GM23248 (cell line): ENCODE measurements around the gene AFDN. TPM values are rescaled to one million over a fixed set of nuclear protein-coding genes. Genes with fewer than 3 reads are reported as not detected.
A peak's percentile ranks its signal among the peaks of the same experiment; 100 is the strongest.

ENCODE experiments used
- DNase-seq: peaks from one replicate; pipeline ENCODE4 v3.0.0-alpha.2; 2015
- H2AFZ ChIP-seq: fragments of 200-600 bp; sonication (generic); 2 replicates; pipeline ENCODE4 v1.6.1; 2016; ENCODE audit warnings: antibody characterized with exemption
- H3F3A ChIP-seq: fragments of 200-600 bp; sonication (generic); 2 replicates; pipeline ENCODE4 v1.6.1; 2016; ENCODE audit warnings: mild to moderate bottlenecking, antibody characterized with exemption, mixed run types; ENCODE audit not compliant: insufficient read depth
- H3K27ac ChIP-seq: fragments of 200-600 bp; sonication (generic); 2 replicates; pipeline ENCODE4 v1.5.1; 2016; ENCODE audit warnings: mild to moderate bottlenecking
- H3K27me3 ChIP-seq: fragments of 200-600 bp; sonication (generic); replicated peaks from 2 replicates; pipeline ENCODE4 v1.6.1; 2016; ENCODE audit warnings: mild to moderate bottlenecking; ENCODE audit not compliant: insufficient read depth
- H3K36me3 ChIP-seq: fragments of 200-600 bp; sonication (generic); 2 replicates; pipeline ENCODE4 v1.6.1; 2016; ENCODE audit warnings: low read depth, mild to moderate bottlenecking
- H3K4me1 ChIP-seq: fragments of 200-600 bp; sonication (generic); 2 replicates; pipeline ENCODE4 v1.6.1; 2016; ENCODE audit warnings: mild to moderate bottlenecking; ENCODE audit not compliant: insufficient read depth
- H3K4me2 ChIP-seq: fragments of 200-600 bp; sonication (generic); one replicate; pipeline ENCODE4 v1.6.1; 2016; ENCODE audit warnings: mild to moderate bottlenecking; ENCODE audit not compliant: unreplicated experiment
- H3K4me3 ChIP-seq: fragments of 200-600 bp; sonication (generic); 2 replicates; pipeline ENCODE4 v1.5.1; 2016; ENCODE audit warnings: mild to moderate bottlenecking
- H3K79me2 ChIP-seq: fragments of 200-600 bp; sonication (generic); 2 replicates; pipeline ENCODE4 v1.6.1; 2016; ENCODE audit warnings: mild to moderate bottlenecking; ENCODE audit not compliant: insufficient read depth
- H3K9ac ChIP-seq: fragments of 200-600 bp; sonication (generic); 2 replicates; pipeline ENCODE4 v1.6.1; 2016; ENCODE audit warnings: mild to moderate bottlenecking
- H3K9me2 ChIP-seq: fragments of 200-600 bp; sonication (generic); 2 replicates; pipeline ENCODE4 v1.6.1; 2016; ENCODE audit warnings: mixed run types, mild to moderate bottlenecking, moderate library complexity; ENCODE audit not compliant: insufficient read depth
- H3K9me3 ChIP-seq: fragments of 200-600 bp; sonication (generic); one replicate; pipeline ENCODE4 v1.6.1; 2017; ENCODE audit warnings: low read depth
- H4K20me1 ChIP-seq: fragments of 200-600 bp; sonication (generic); 2 replicates; pipeline ENCODE4 v1.6.0; 2016; ENCODE audit not compliant: insufficient read depth
- EZH2 ChIP-seq: fragments of 200-600 bp; sonication (generic); IDR thresholded peaks from 2 replicates; pipeline ENCODE4 v1.6.1; 2018; ENCODE audit warnings: antibody characterized with exemption, mild to moderate bottlenecking; ENCODE audit not compliant: insufficient read depth, poor library complexity, severe bottlenecking
- EZH2phosphoT487 ChIP-seq: fragments of 200-600 bp; sonication (generic); IDR thresholded peaks from 2 replicates; pipeline ENCODE4 v1.6.1; 2018; ENCODE audit warnings: antibody characterized with exemption, moderate library complexity, mild to moderate bottlenecking, low read depth; ENCODE audit not compliant: insufficient read depth
- WGBS, 2 experiments: methylation state at CpG; one replicate each; pipeline ENCODE4 v1.1.6; 2015 to 2017; ENCODE audit warnings: low lambda C conversion rate in 2 of 2, low coverage in 1 of 2; ENCODE audit errors: missing lambda C conversion rate in 2 of 2; 5-methylcytosine and 5-hydroxymethylcytosine counted together
- in situ Hi-C: fragments of 300-500 bp; cut with MboI; formaldehyde crosslinking; loops from 2 replicates; pipeline ENCODE4 v1.15.0; 2020
- polyA plus RNA-seq: library from polyadenylated mRNA; unstranded; fragments of >200 nt; fragmentation: Nextera tagmentation; extraction: Ambion mirVana; gene quantifications from 2 replicates; pipeline ENCODE4 v1.2.1, GENCODE V29; 2016
- total RNA-seq: library from RNA; depleted of rRNA; stranded (reverse); fragments of >200 nt; shearing (Covaris generic); gene quantifications from 2 replicates; pipeline ENCODE4 v1.2.3, GENCODE V29; 2014

The AFDN gene
- total and polyA plus RNA-seq, 2 experiments from 2014 or later: 4.5 to 13.8 TPM

GRCh38 chr6:167833396-167833763 is 6.7 kb downstream of the AFDN start:
- Histone ChIP-seq H4K20me1 (peaks cover 10% of the 10 kb centered on the region; the same call in 1 of the 2 replicates), H2AFZ (no peak overlapping the region), H3K9me2 (no peaks in the 10 kb centered on the region), H3K4me2 (no peak overlapping the region), H3K4me1 (no peaks in the 10 kb centered on the region), H3K4me3 (no peak overlapping the region), H3K27ac (no peak overlapping the region), H3K79me2 (peaks cover 95% of the 10 kb centered on the region), H3K9ac (no peak overlapping the region), H3F3A (0 out of 2 replicates have a peak, but pooled peaks cover 6% of the 10 kb centered on the region), H3K36me3 (no peaks in the 10 kb centered on the region), H3K27me3 (no peaks in the 10 kb centered on the region), H3K9me3 (no peaks in the 10 kb centered on the region)
- DNase-seq: no peak
- TF ChIP-seq EZH2 (no peak), EZH2phosphoT487 (no peak)
- in situ Hi-C loops: no loop called here
- WGBS, 2 experiments: 72 to 78% methylated on average over 2 of the region's 2 CpGs

GRCh38 chr6:167835260-167835659 is 8.5 kb downstream of the AFDN start:
- Histone ChIP-seq H2AFZ (no peak overlapping the region), H3K4me3 (no peak overlapping the region), H3K27ac (no peak overlapping the region), H3K36me3 (no peaks in the 10 kb centered on the region), H3K79me2 (peaks cover 95% of the 10 kb centered on the region), H3K9me2 (no peaks in the 10 kb centered on the region), H3K4me2 (no peak overlapping the region), H3K9ac (no peak overlapping the region), H3F3A (no peaks in the 10 kb centered on the region), H3K9me3 (no peaks in the 10 kb centered on the region), H4K20me1 (no peaks in the 10 kb centered on the region), H3K27me3 (no peaks in the 10 kb centered on the region), H3K4me1 (no peaks in the 10 kb centered on the region)
- in situ Hi-C loops: no loop called here
- DNase-seq: no peak
- TF ChIP-seq EZH2: no peak
- no peak for TF ChIP-seq EZH2phosphoT487
- 91 to 96% methylated on average over 3 of the region's 3 CpGs for WGBS, 2 experiments

DNA sequence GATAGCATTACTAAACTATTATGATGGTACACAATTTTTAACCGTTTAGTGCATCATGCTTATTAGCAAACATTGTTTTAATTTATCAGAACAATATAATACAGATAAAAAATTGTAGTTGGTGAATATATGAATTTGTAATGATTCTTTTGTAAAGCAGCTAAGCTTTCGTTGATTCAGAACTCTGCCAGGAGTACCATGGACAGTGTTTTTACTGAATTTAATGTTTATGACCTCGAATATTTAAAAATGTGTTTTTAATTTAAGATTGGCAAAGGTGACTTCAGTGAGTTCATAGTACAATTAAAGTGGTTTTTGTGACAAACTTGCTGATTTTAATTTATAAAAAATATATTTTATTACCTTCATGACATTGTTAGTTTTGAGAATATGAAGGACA is 10.0 kb downstream of the AFDN start:
- Histone ChIP-seq H3K9ac (no peak overlapping the region), H4K20me1 (no peaks in the 10 kb centered on the region; the same call in 1 of the 2 replicates)

DNA sequence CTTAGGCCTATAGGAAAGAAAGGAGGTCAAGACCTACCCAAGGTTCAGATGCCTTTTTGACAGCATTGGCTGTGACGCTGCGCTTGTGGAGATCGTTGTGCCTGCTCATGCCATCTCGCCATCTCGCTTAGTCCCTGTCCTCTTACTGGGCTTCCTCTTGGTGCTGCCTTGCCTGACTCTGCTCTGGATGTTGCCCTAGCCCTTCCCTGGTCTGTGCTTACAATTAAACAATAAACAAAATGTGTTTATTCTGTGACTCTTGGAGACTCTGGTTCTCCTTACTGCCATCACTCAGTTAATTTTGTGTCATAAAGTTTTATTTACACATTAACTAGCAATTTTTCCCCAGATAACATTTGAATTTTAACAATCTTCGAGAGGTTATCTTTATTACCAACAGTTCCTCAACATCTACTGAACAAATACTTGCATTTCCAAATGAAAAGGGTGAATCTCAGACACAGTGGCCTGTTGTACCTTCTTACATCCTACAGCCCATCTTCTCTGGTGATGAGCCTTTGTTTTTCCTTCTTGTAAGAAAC is 11.6 kb downstream of the AFDN start:
- H3F3A ChIP-seq: no peaks in the 10 kb centered on the region
- no peak for TF ChIP-seq EZH2phosphoT487
- TF ChIP-seq EZH2: no peak
- no peak overlapping the region for H3K4me3 ChIP-seq
- peaks cover 94% of the 10 kb centered on the region for H3K79me2 ChIP-seq
- DNase-seq: no peak
- H4K20me1 ChIP-seq: no peaks in the 10 kb centered on the region; the same call in 1 of the 2 replicates
- no peaks in the 10 kb centered on the region for H3K9me3 ChIP-seq
- H3K4me2 ChIP-seq: no peak overlapping the region
- no peak overlapping the region for H3K27ac ChIP-seq
- 97 to 98% methylated on average over 6 of the region's 6 CpGs for WGBS, 2 experiments
- in situ Hi-C loops: no loop called here
- no peak overlapping the region for H2AFZ ChIP-seq
- no peaks in the 10 kb centered on the region for H3K36me3 ChIP-seq
- no peaks in the 10 kb centered on the region for H3K27me3 ChIP-seq
- H3K4me1 ChIP-seq: no peaks in the 10 kb centered on the region
- H3K9ac ChIP-seq: no peak overlapping the region
- H3K9me2 ChIP-seq: no peaks in the 10 kb centered on the region

More for the DNA sequence above, 10.0 kb downstream of the AFDN start:
- Histone ChIP-seq H3F3A (no peaks in the 10 kb centered on the region), H3K9me2 (no peaks in the 10 kb centered on the region), H3K79me2 (peaks cover 94% of the 10 kb centered on the region), H3K27ac (no peak overlapping the region), H3K27me3 (no peaks in the 10 kb centered on the region), H3K36me3 (no peaks in the 10 kb centered on the region), H3K4me2 (no peak overlapping the region), H3K9me3 (no peaks in the 10 kb centered on the region), H2AFZ (no peak overlapping the region), H3K4me3 (no peak overlapping the region), H3K4me1 (no peaks in the 10 kb centered on the region)
- DNase-seq: peak; percentile 28
- in situ Hi-C loops: no loop called here
- TF ChIP-seq EZH2 (no peak), EZH2phosphoT487 (no peak)
- WGBS, 2 experiments: 41 to 44% methylated on average over 3 of the region's 3 CpGs

GRCh38 chr6:167839343-167839742 is 12.6 kb downstream of the AFDN start:
- no peaks in the 10 kb centered on the region; the same call in 1 of the 2 replicates for H4K20me1 ChIP-seq
- TF ChIP-seq EZH2 (no peak), EZH2phosphoT487 (no peak)
- H3K27ac ChIP-seq: no peak overlapping the region
- no peak overlapping the region for H3K9ac ChIP-seq
- peaks cover 94% of the 10 kb centered on the region for H3K79me2 ChIP-seq
- H3K27me3 ChIP-seq: no peaks in the 10 kb centered on the region
- 86 to 87% methylated on average over 3 of the region's 3 CpGs for WGBS, 2 experiments
- H3K9me3 ChIP-seq: no peaks in the 10 kb centered on the region
- no peaks in the 10 kb centered on the region for H3K9me2 ChIP-seq
- no peak overlapping the region for H3K4me3 ChIP-seq
- H3K4me2 ChIP-seq: no peak overlapping the region
- in situ Hi-C loops: no loop called here
- no peak for DNase-seq
- no peaks in the 10 kb centered on the region for H3K4me1 ChIP-seq
- H3K36me3 ChIP-seq: no peaks in the 10 kb centered on the region
- H2AFZ ChIP-seq: no peak overlapping the region
- H3F3A ChIP-seq: no peaks in the 10 kb centered on the region
